SK-N-SH (cell line): Measurements from ENCODE around the gene EAPP.

ENCODE experiments used
- CTCF ChIP-seq: fragments of 200-600 bp; sonication (generic); IDR thresholded peaks from 2 replicates; pipeline ENCODE4 v1.6.1; 2017; ENCODE audit warnings: antibody characterized with exemption, mild to moderate bottlenecking, moderate library complexity
- GABPA ChIP-seq: IDR thresholded peaks from 2 replicates; pipeline ENCODE4 v1.4.0; 2012; ENCODE audit warnings: low read depth, mild to moderate bottlenecking
- POLR2AphosphoS5 ChIP-seq: IDR thresholded peaks from 2 replicates; pipeline ENCODE4 v1.6.1; 2012; ENCODE audit warnings: low read depth, low read length
- RCOR1 ChIP-seq: fragments of 150-350 bp; IDR thresholded peaks from 2 replicates; pipeline ENCODE4 v1.6.1; 2017; ENCODE audit warnings: antibody characterized with exemption, low read length
- SIN3A ChIP-seq: IDR thresholded peaks from 2 replicates; pipeline ENCODE4 v1.6.1; 2012; ENCODE audit warnings: low read depth, mild to moderate bottlenecking, low read length, moderate library complexity, borderline replicate concordance
- YY1 ChIP-seq: IDR thresholded peaks from 2 replicates; pipeline ENCODE4 v1.4.0; 2012; ENCODE audit warnings: low read depth, mild to moderate bottlenecking
- TF ChIP-seq, protein P1 (sequence below): IDR thresholded peaks from 2 replicates; pipeline ENCODE4 v1.4.0; 2012; ENCODE audit warnings: low read depth
- TF ChIP-seq, protein P2 (sequence below): fragments of 150-350 bp; IDR thresholded peaks from 2 replicates; pipeline ENCODE4 v1.6.1; 2016; ENCODE audit warnings: mild to moderate bottlenecking, low read depth, low read length

DNA sequence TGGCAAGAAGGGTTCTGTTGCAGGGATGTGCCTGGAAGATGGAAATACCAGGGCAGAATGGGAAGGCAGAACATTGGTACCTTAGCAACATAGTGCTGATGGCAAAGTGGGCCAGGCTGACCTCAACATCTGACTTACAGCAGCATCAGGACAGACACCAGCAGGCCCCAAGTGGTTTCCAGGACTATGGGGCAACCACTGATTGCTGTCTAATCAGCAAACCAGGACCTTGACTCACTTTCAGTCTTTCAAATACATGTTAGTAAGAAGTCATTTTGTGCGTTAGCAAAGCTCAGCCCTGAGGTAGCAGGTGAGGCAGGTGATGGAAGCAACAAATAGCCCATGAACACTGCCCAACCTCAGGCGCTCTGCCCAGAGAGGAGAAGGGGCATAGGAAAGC, 72.8 kb downstream of the EAPP start:
- no peak for TF ChIP-seq POLR2AphosphoS5
- TF ChIP-seq GABPA, result no peak
- TF ChIP-seq, protein P1, sequence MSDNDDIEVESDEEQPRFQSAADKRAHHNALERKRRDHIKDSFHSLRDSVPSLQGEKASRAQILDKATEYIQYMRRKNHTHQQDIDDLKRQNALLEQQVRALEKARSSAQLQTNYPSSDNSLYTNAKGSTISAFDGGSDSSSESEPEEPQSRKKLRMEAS, result no peak
- no peak for TF ChIP-seq CTCF
- TF ChIP-seq, protein P2, sequence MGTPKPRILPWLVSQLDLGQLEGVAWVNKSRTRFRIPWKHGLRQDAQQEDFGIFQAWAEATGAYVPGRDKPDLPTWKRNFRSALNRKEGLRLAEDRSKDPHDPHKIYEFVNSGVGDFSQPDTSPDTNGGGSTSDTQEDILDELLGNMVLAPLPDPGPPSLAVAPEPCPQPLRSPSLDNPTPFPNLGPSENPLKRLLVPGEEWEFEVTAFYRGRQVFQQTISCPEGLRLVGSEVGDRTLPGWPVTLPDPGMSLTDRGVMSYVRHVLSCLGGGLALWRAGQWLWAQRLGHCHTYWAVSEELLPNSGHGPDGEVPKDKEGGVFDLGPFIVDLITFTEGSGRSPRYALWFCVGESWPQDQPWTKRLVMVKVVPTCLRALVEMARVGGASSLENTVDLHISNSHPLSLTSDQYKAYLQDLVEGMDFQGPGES, result no peak
- TF ChIP-seq SIN3A, result no peak
- no peak for TF ChIP-seq RCOR1
- TF ChIP-seq YY1, result no peak
